Urothelium cell line (cell line): ENCODE results near the gene STAU1.
"Not testable (repeated sequence)": the region's sequence is repeated elsewhere in the genome, so short reads cannot be mapped to it uniquely, and the experiment has no call there.

Source experiments
- DNase-seq: peaks from one replicate; pipeline ENCODE4 v3.0.0; 2011; ENCODE audit warnings: low spot score, mixed read lengths
- FAIRE-seq: peaks from 2 replicates; lab custom pipeline; 2011; peaks lifted over from hg19 to GRCh38; lab: Jason Lieb, UNC

STAU1 gene

GRCh38 chr20:49166534-49167449 is 21.3 kb downstream of the STAU1 start:
- DNase-seq (no peak), FAIRE-seq (no peak)

GRCh38 chr20:49165611-49166010 is 22.5 kb downstream of the STAU1 start:
- DNase-seq (no peak), FAIRE-seq (no peak)

- DNase-seq, result no peak
- FAIRE-seq, result no peak
Measured at GRCh38 chr20:49163696-49164095, 24.4 kb downstream of the STAU1 start.

GRCh38 chr20:49161428-49162152 is 26.5 kb downstream of the STAU1 start:
- FAIRE-seq (no peak), DNase-seq (no peak)

GRCh38 chr20:49160057-49160929 is 27.8 kb downstream of the STAU1 start:
- FAIRE-seq (no peak), DNase-seq (no peak)

GRCh38 chr20:49157146-49157545 is 31.0 kb downstream of the STAU1 start:
- DNase-seq (no peak), FAIRE-seq (no peak)

GRCh38 chr20:49156481-49156880 is 31.7 kb downstream of the STAU1 start:
- FAIRE-seq, result no peak
- DNase-seq, result no peak

- DNase-seq (no peak), FAIRE-seq (no peak)
Measured at GRCh38 chr20:49151436-49151835, 36.7 kb downstream of the STAU1 start.

- no peak for DNase-seq
- no peak for FAIRE-seq
Measured at GRCh38 chr20:49149281-49150045, 38.7 kb downstream of the STAU1 start.

GRCh38 chr20:49148601-49149000 is 39.5 kb downstream of the STAU1 start:
- DNase-seq, result no peak
- FAIRE-seq, result no peak

- DNase-seq, result no peak
- FAIRE-seq, result no peak
Measured at GRCh38 chr20:49147296-49147695, 40.8 kb downstream of the STAU1 start.

GRCh38 chr20:49146442-49147225 is 41.5 kb downstream of the STAU1 start:
- DNase-seq, result no peak
- FAIRE-seq, result no peak

GRCh38 chr20:49140834-49141233 is 47.3 kb downstream of the STAU1 start:
- no peak for FAIRE-seq

GRCh38 chr20:49140411-49140810 is 47.7 kb downstream of the STAU1 start:
- no peak for FAIRE-seq
- DNase-seq, result no peak

More at GRCh38 chr20:49140834-49141233, 47.3 kb downstream of the STAU1 start:
- DNase-seq, result no peak

- FAIRE-seq, result no peak
- DNase-seq, result no peak
Measured at GRCh38 chr20:49138431-49138830, 49.7 kb downstream of the STAU1 start.

GRCh38 chr20:49136817-49137571 is 51.1 kb downstream of the STAU1 start:
- DNase-seq (no peak), FAIRE-seq (no peak)

GRCh38 chr20:49134797-49135196 is 53.3 kb downstream of the STAU1 start:
- FAIRE-seq, result not testable (repeated sequence)

GRCh38 chr20:49133571-49133970 is 54.6 kb downstream of the STAU1 start:
- DNase-seq, result no peak
- FAIRE-seq, result peak; percentile 42

More at GRCh38 chr20:49134797-49135196, 53.3 kb downstream of the STAU1 start:
- DNase-seq, result not testable (repeated sequence)
